ENCODE results near the gene MAP4K4. TPM values are rescaled to one million over a fixed set of nuclear protein-coding genes. Genes with fewer than 3 reads are reported as not detected.

Gene MAP4K4
- polyA plus RNA-seq, 1 donor (not counting 4 experiments of a cell fraction or from before 2014, with no cell fraction given), result 84.1 TPM

DNA sequence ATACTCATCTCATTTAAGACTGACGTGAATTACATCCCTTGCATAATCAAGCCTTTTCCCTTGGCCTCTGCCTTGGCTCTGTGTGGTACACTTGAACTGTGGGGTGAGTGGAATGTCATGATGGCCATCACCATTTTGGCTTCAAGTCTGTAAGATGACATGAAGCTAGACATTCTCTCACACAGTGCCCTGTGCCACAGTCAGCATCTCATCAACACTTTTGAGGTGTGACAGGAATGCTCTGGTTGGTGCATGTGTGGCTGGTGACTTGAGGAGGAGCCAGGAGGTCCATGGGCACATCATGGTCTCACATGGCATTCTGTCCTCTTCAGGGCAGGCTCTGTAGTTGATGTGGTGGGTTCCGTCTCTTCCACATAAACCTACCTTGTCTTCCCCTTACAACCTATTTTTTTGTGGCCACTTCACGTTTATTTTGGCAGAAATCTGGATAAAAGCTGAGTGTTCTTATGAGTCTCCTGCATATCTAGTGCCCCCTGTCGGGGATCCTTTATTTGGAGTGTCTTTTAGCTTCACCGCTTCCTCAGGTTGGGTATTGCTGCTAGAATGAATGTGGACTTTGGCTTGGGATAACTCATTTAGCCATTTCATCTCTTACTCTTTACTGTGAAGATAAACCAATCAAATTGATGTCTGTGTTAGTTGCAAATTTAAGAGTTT lies 28.1 kb downstream of the MAP4K4 start:
- dilution Hi-C loops (cut with MboI; ENCODE audit: extremely low pct_ligation_motif_present, low sequenced_read_pairs), result no loop called here
- Histone ChIP-seq H3K9me1 (ENCODE audit: control insufficient read depth, extremely low read depth, insufficient read depth, low read length) (peaks cover 7% of the 10 kb centered on the region), H3K4me2 (ENCODE audit: control insufficient read depth, extremely low read depth, insufficient read depth, low read depth, low read length) (no peak overlapping the region), H3K27me3 (ENCODE audit: control insufficient read depth, extremely low read depth, insufficient read depth, low read length) (no peaks in the 10 kb centered on the region), H3K79me2 (ENCODE audit: control insufficient read depth, insufficient read depth, low read length) (peaks cover 100% of the 10 kb centered on the region), H3K4me3 (ENCODE audit: control insufficient read depth in 2 of 3, extremely low read depth in 1 of 3, insufficient read depth in 2 of 3, low read depth in 1 of 3, low read length in 3 of 3) (no peak overlapping the region), H3K4me1 (ENCODE audit: control insufficient read depth, extremely low read depth, insufficient read depth, low read length) (peaks cover 5% of the 10 kb centered on the region), H3K27ac (ENCODE audit: control insufficient read depth, insufficient read depth, low read length) (no peak overlapping the region), H4K20me1 (ENCODE audit: control insufficient read depth, extremely low read depth, insufficient read depth, low read length) (peaks cover 19% of the 10 kb centered on the region), H3K9ac (ENCODE audit: control insufficient read depth, extremely low read depth, insufficient read depth, low read length) (no peak overlapping the region), H3K9me3 (ENCODE audit: control insufficient read depth, low read depth, low read length) (no peaks in the 10 kb centered on the region), H2AFZ (ENCODE audit: control insufficient read depth, low read length) (no peak overlapping the region), H3K36me3 (ENCODE audit: control insufficient read depth in 2 of 2, extremely low read depth in 1 of 2, insufficient read depth in 2 of 2, low read length in 2 of 2) (peaks cover 0 to 15% of the 10 kb centered on the region in 2 experiments)
- DNase-seq (ENCODE audit: low read depth, low spot score) (no peak), FAIRE-seq (no peak)
- no peak for TF ChIP-seq CTCF (optimal IDR thresholded peaks at IDR 0.05 in 1 of 3, IDR thresholded peaks at IDR 0.05 in 1 of 3, conservative IDR thresholded peaks at IDR 0.05 in 1 of 3; ENCODE audit: extremely low read depth in 1 of 3, insufficient read depth in 2 of 3, low read length in 3 of 3)
- no peak for TF ChIP-seq EZH2 (IDR thresholded peaks at IDR 0.05; ENCODE audit: low read length)

DNA sequence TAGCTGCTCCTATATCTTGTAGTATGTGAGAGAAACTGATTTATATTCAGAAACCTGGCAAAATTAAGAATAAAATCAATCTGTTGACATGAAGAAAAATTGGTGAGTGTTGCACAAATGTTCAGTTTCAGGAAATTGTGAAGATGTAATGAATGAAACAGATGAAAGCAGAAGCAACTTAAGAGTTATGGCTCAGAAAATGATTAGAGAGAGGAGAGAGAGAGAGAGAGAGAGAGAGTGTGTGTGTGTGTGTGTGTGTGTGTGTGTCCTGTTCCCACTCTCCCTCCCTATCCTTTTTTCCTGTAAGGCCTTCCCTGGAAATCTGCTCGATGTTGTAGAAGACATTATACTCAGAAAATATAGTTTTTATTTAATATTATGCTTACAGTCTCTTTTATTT lies 31.4 kb downstream of the MAP4K4 start:
- H3K4me2 ChIP-seq (ENCODE audit: control insufficient read depth, extremely low read depth, insufficient read depth, low read depth, low read length), result no peak overlapping the region
- H3K4me3 ChIP-seq (ENCODE audit: control insufficient read depth in 2 of 3, extremely low read depth in 1 of 3, insufficient read depth in 2 of 3, low read depth in 1 of 3, low read length in 3 of 3), result no peak overlapping the region
- no peak overlapping the region for H3K27ac ChIP-seq (ENCODE audit: control insufficient read depth, insufficient read depth, low read length)
- FAIRE-seq, result no peak
- peaks cover 0 to 4% of the 10 kb centered on the region in 2 experiments for H3K36me3 ChIP-seq (ENCODE audit: control insufficient read depth in 2 of 2, extremely low read depth in 1 of 2, insufficient read depth in 2 of 2, low read length in 2 of 2)
- dilution Hi-C loops (cut with MboI; ENCODE audit: extremely low pct_ligation_motif_present, low sequenced_read_pairs), result no loop called here
- no peak overlapping the region for H3K9ac ChIP-seq (ENCODE audit: control insufficient read depth, extremely low read depth, insufficient read depth, low read length)
- no peaks in the 10 kb centered on the region for H3K9me3 ChIP-seq (ENCODE audit: control insufficient read depth, low read depth, low read length)
- no peak for DNase-seq (ENCODE audit: low read depth, low spot score)
- no peak overlapping the region for H2AFZ ChIP-seq (ENCODE audit: control insufficient read depth, low read length)
- peaks cover 10% of the 10 kb centered on the region for H3K9me1 ChIP-seq (ENCODE audit: control insufficient read depth, extremely low read depth, insufficient read depth, low read length)
- H4K20me1 ChIP-seq (ENCODE audit: control insufficient read depth, extremely low read depth, insufficient read depth, low read length), result peaks cover 23% of the 10 kb centered on the region
- H3K27me3 ChIP-seq (ENCODE audit: control insufficient read depth, extremely low read depth, insufficient read depth, low read length), result no peaks in the 10 kb centered on the region
- H3K4me1 ChIP-seq (ENCODE audit: control insufficient read depth, extremely low read depth, insufficient read depth, low read length), result peaks cover 13% of the 10 kb centered on the region
- no peak for TF ChIP-seq EZH2 (IDR thresholded peaks at IDR 0.05; ENCODE audit: low read length)
- no peak for TF ChIP-seq CTCF (optimal IDR thresholded peaks at IDR 0.05 in 1 of 3, IDR thresholded peaks at IDR 0.05 in 1 of 3, conservative IDR thresholded peaks at IDR 0.05 in 1 of 3; ENCODE audit: extremely low read depth in 1 of 3, insufficient read depth in 2 of 3, low read length in 3 of 3)
- peaks cover 100% of the 10 kb centered on the region for H3K79me2 ChIP-seq (ENCODE audit: control insufficient read depth, insufficient read depth, low read length)
